GM12878 (cell line): ENCODE results near the gene POLD4. TPM values are rescaled to one million over a fixed set of nuclear protein-coding genes. Genes with fewer than 3 reads are reported as not detected.

Experiments used
- ATAC-seq: fragments of 200-7000 bp; cut with Tn5 transposase; 3 replicates; pipeline ENCODE4 v1.9.1; 2020; ENCODE audit warnings: mild to moderate bottlenecking, moderate library complexity
- BruUV-seq: library from RNA; stranded (reverse); fragments of 400-500 nt; replicated peaks from 2 replicates; lab custom pipeline; 2021; lab: Mats Ljungman, UMichigan
- CTCF ChIA-PET: fragments of 300-600 bp; sonication (Branson Sonifier 250); formaldehyde crosslinking; extraction: SDS; loops from one replicate; lab custom pipeline; 2021; ENCODE audit warnings: inconsistent platforms; lab: Yijun Ruan, JAX
- POLR2A ChIA-PET: fragments of 350-600 bp; formaldehyde crosslinking; extraction: SDS; loops from one replicate; lab custom pipeline; 2021; ENCODE audit warnings: inconsistent platforms; lab: Charles Lee
- RAD21 ChIA-PET: fragments of 300-600 bp; sonication (Branson Sonifier 250); formaldehyde crosslinking; loops from one replicate; lab custom pipeline; 2023; ENCODE audit warnings: antibody characterized with exemption; ENCODE audit not compliant: unreplicated experiment; lab: Charles Lee
- SMC1A ChIA-PET: fragments of 300-600 bp; sonication (Branson Sonifier 250); formaldehyde crosslinking; loops from one replicate; lab custom pipeline; 2023; ENCODE audit not compliant: unreplicated experiment, uncharacterized antibody; lab: Charles Lee
- DNase-seq: peaks from one replicate; pipeline ENCODE4 v3.0.0-alpha.2; 2011; ENCODE audit warnings: low read depth, low spot score
- FAIRE-seq: peaks from 3 replicates; lab custom pipeline; 2011; peaks lifted over from hg19 to GRCh38; lab: Jason Lieb, UNC
- H2AFZ ChIP-seq: 2 replicates; pipeline ENCODE4 v1.6.0; 2011; ENCODE audit warnings: low read depth, low read length, control low read depth; ENCODE audit not compliant: control insufficient read depth
- H3K27ac ChIP-seq: 2 replicates; pipeline ENCODE4 v1.5.1; 2011; ENCODE audit warnings: control low read depth; ENCODE audit not compliant: control insufficient read depth, insufficient read depth
- H3K27me3 ChIP-seq, 2 experiments: replicated peaks in 1 of 2; 2 replicates each; pipeline versions ENCODE4 v1.6.0 to v1.6.1; 2011; ENCODE audit warnings: low read length in 1 of 2; ENCODE audit not compliant: control insufficient read depth in 2 of 2, insufficient read depth in 2 of 2
- H3K36me3 ChIP-seq, 2 experiments: 2 replicates each; pipeline ENCODE4 v1.5.1; 2011; ENCODE audit warnings: low read length in 1 of 2; ENCODE audit not compliant: control insufficient read depth in 2 of 2, insufficient read depth in 2 of 2
- H3K4me1 ChIP-seq: 2 replicates; pipeline ENCODE4 v1.6.1; 2011; ENCODE audit warnings: mild to moderate bottlenecking, low read length, moderate library complexity, mixed read lengths; ENCODE audit not compliant: control insufficient read depth, insufficient read depth
- H3K4me2 ChIP-seq: 2 replicates; pipeline ENCODE4 v1.6.0; 2011; ENCODE audit warnings: control low read depth; ENCODE audit not compliant: control insufficient read depth, insufficient read depth
- H3K4me3 ChIP-seq: fragments of 200-600 bp; sonication (generic); 2 replicates; pipeline ENCODE4 v1.5.1; 2016
- H3K79me2 ChIP-seq: 2 replicates; pipeline ENCODE4 v1.6.0; 2011; ENCODE audit warnings: low read length; ENCODE audit not compliant: control insufficient read depth, insufficient read depth
- H3K9ac ChIP-seq: 2 replicates; pipeline ENCODE4 v1.8.0; 2011; ENCODE audit warnings: low read length, control low read depth, mixed read lengths; ENCODE audit not compliant: control insufficient read depth, insufficient read depth
- H3K9me3 ChIP-seq: replicated peaks from 3 replicates; pipeline ENCODE4 v1.5.1; 2011; ENCODE audit warnings: mild to moderate bottlenecking, low read length; ENCODE audit not compliant: control insufficient read depth, insufficient read depth
- H4K20me1 ChIP-seq: 2 replicates; pipeline ENCODE4 v1.6.0; 2011; ENCODE audit not compliant: control insufficient read depth, insufficient read depth
- IKZF2 ChIP-seq, 2 experiments: fragments of 450-650 bp; IDR thresholded peaks; 2 replicates each; pipeline ENCODE4 v1.6.1; 2017; ENCODE audit warnings: mild to moderate bottlenecking in 2 of 2, moderate library complexity in 2 of 2
- NBN ChIP-seq: fragments of 450-650 bp; IDR thresholded peaks from 2 replicates; pipeline ENCODE4 v1.6.1; 2016
- RBBP5 ChIP-seq: fragments of 200-600 bp; sonication (generic); conservative IDR thresholded peaks from 2 replicates; pipeline ENCODE4 v1.6.1; 2016
- WGBS: methylation state at CpG from one replicate; pipeline ENCODE4 v1.1.6; 2016; ENCODE audit warnings: low lambda C conversion rate; ENCODE audit not compliant: insufficient replicate concordance, insufficient coverage; ENCODE audit errors: missing lambda C conversion rate; 5-methylcytosine and 5-hydroxymethylcytosine counted together
- in situ Hi-C: fragments of 300-500 bp; cut with MboI; formaldehyde crosslinking; loops from 9 replicates; pipeline ENCODE4 v1.14.3; 2018; ENCODE audit warnings: mixed read lengths
- intact Hi-C: fragments of 100-400 bp; cut with micrococcal nuclease; formaldehyde crosslinking; loops from one replicate; pipeline ENCODE4 v1.14.2; 2022; ENCODE audit not compliant: unreplicated experiment
- polyA plus RNA-seq, 11 experiments: library from polyadenylated mRNA; depleted of rRNA in 4 of 11; unstranded in 6 of 11; stranded (reverse) in 5 of 11; fragments of >200 nt; fragmentation: Nextera tagmentation in 4 of 11; fragmentation: Illumina TruSeq in 1 of 11; extraction: Ambion mirVana in 4 of 11; extraction: Trizol in 1 of 11; gene quantifications; 1 replicate in 1 of 11; 2 replicates in 10 of 11; pipeline versions ENCODE4 v1.2.1 to v1.2.3, GENCODE V29; 2011 to 2016; ENCODE audit warnings: inconsistent platforms in 2 of 11, missing spikeins in 2 of 11, low read depth in 1 of 11
- total RNA-seq, 4 experiments: library from RNA; depleted of rRNA in 3 of 4; stranded (reverse); fragments of >200 nt in 3 of 4; fragmentation: Illumina TruSeq in 1 of 4; extraction: Trizol in 1 of 4; gene quantifications; 2 replicates each; pipeline versions ENCODE4 v1.2.1 to v1.2.3, GENCODE V29; 2013 to 2021

Gene POLD4
- total and polyA plus RNA-seq, 10 of the 15 experiments (the other 5 are each of a cell fraction or from before 2014, with no cell fraction given), result 8.1 to 176 (median 88.1) TPM

DNA sequence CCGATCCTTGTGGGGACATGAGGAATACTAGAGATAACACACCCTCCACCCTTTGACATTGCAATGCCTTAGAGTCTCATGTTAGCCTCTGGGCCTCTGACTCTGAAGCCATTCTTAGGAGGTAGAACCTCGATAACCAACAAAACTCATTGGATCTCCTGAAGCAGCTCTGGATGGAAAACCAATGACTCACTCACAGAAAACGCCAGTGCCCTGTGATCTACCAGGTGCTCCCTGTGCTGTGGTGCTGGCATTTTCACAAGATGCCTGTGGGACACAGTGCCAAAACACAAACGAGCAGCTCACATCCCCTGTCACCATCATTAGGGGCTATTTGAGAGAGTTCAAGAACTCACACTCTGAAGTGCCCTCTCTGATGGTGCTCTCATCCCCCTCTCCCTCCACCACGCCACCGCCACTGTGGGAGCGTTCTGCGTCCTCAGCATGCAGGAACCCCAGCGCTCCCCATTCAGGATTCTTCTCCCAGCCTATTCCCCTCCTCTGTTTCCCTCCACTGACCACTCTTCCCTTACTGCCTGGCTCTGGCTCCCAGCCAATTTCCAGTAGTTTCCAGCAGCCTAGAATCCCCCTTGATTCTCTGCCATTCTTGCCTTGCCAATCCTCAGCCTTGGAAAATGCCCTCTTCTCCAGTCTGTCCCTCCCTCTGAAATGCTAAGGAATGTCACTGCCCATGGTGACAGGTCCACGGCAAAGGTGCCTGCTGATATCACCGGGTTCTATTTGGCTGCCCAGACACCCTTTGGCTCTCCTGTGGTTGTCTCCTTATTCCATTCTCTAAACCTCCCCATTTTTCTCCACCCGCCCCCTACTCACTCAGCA, 4.7 kb upstream of the POLD4 start:
- TF ChIP-seq NBN, result no peak
- TF ChIP-seq IKZF2 (IDR thresholded peaks at IDR 0.05), result no peak
- no peak for TF ChIP-seq RBBP5
- DNase-seq, result no peak
- no peaks in the 10 kb centered on the region for H3K9me3 ChIP-seq
- no peak for ATAC-seq
- peaks cover 32% of the 10 kb centered on the region for H3K4me1 ChIP-seq
- H4K20me1 ChIP-seq, result no peaks in the 10 kb centered on the region
- CTCF ChIA-PET, result interaction anchor here (0.6 to 26.2 kb wide), 4 partner anchors 7 to 276 kb away, joined by 3 to 1301 read pairs (median 78); partner anchors contain the start of genes CLCF1 and RAD9A
- no peaks in the 10 kb centered on the region for H3K36me3 ChIP-seq
- no peaks in the 10 kb centered on the region; a peak in 1 of 4 replicates for H3K27me3 ChIP-seq
- no peak overlapping the region for H3K4me2 ChIP-seq
- POLR2A ChIA-PET, result interaction anchor here (11.4 kb wide), 1 partner anchor 21 kb away, joined by 183 read pairs; no protein-coding TSS in a partner anchor
- H3K79me2 ChIP-seq, result peaks cover 2% of the 10 kb centered on the region
- BruUV-seq, result no TSS peak
- no peak for FAIRE-seq
- H3K9ac ChIP-seq, result no peak overlapping the region
- no peak overlapping the region for H3K4me3 ChIP-seq
- WGBS, result 65% methylated on average over 12 of the region's 12 CpGs
- SMC1A ChIA-PET, result interaction anchor here (7.9 to 15.8 kb wide), 2 partner anchors 13 to 20 kb away, joined by 79 to 646 read pairs; partner anchors contain the start of gene CLCF1
- intact Hi-C loops (loop anchor here (1.0 to 2.0 kb wide), 4 partner anchors 13 to 149 kb away; no protein-coding TSS in a partner anchor), in situ Hi-C loops (no loop called here)
- no peak overlapping the region for H2AFZ ChIP-seq
- no peak overlapping the region for H3K27ac ChIP-seq
- RAD21 ChIA-PET, result interaction anchor here (1.2 to 10.1 kb wide), 5 partner anchors 13 to 44 kb away, joined by 5 to 525 read pairs (median 102); partner anchors contain the start of genes CLCF1, PPP1CA and RAD9A
